C4-2B (cell line): ENCODE measurements around the gene CRACR2B.

ENCODE experiments used
- H3K27ac ChIP-seq: fragments of 450-650 bp; 2 replicates; pipeline ENCODE4 v1.5.1; 2017
- CTCF ChIP-seq: fragments of 450-650 bp; conservative IDR thresholded peaks from 2 replicates; pipeline ENCODE4 v1.5.1; 2017; ENCODE audit warnings: mild to moderate bottlenecking
- ZFX ChIP-seq: fragments of 450-650 bp; IDR thresholded peaks from 2 replicates; pipeline ENCODE4 v1.6.1; 2017

Gene CRACR2B

DNA sequence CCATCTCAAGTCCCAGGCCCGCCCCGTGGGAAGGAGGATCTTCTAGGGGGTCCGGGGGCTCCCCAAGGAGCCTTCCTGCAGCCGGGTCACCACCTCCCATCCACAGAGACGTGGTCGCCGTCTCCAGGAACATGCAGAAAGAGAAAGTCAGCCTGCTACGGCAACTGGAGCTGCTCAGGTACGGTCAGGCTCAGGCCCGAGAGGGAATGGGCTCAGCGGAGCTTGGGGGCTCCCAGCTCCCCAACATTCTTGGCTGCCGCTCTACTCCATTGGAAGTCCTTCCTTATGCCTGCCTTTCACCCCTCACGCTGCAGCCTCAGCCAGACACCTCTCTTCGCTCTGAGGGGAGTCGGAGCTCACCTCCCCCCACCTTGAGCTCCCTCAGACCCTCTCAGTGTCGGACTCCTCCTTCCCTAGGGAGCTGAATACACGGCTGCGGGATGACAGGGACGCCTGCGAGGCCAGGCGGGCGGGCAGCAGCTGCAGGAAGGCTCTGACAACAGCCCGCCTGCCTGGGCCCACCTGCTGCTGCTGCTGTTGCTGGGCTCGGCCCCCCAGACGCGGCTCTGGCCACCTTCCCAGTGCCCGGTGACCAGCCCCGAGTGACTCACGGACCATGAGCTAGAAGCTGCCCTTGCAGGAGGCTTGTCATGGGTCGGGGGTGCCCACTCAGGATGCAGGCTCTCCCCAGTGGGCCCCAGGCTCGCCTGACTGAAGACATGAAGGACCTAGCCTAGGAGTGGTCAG, 3.6 kb downstream of the CRACR2B start:
- TF ChIP-seq ZFX, result no peak
- no peak for TF ChIP-seq CTCF
- H3K27ac ChIP-seq, result peak overlapping the region; percentile 97

DNA sequence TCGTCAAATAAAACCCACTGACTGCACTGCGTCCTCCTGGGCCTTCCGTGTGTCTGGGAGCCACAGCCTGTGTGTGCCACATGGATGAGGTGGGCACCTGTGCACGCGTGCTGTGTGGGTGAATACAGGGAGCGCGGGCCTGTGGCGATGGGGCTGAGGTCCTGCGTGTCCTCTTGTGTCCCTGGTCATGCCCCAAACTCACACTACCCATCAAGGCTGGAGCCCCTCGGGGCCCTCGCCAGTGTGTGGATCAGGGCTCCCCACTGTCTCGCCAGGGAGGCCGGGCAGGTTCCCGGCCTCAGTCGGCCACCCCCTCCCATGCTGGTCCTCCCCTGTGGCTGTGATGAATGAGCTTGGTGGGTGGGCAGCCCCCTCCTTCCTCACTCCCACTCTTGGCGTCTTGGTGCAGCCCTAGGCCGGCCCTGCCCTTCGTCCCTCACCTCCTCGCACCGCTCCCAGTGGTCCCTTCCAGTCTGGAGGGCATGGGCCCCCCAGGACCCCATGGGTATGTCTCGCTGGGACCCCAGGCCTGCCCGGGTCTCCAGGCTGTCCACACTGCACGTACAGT, 4.3 kb downstream of the CRACR2B start:
- H3K27ac ChIP-seq, result peak overlapping the region; percentile 97
- TF ChIP-seq CTCF (no peak), ZFX (no peak)

- TF ChIP-seq ZFX, result peak; percentile 41; the same call in 1 of the 2 replicates
- no peak for TF ChIP-seq CTCF
These were observed 4.9 kb downstream of the CRACR2B start, which contains the start of gene CD151 for GRCh38 chr11:832529-833113. TSS of gene CD151 (plus strand) at chr11:832952. CDS start at chr11:836070, 3,118 bp downstream.

GRCh38 chr11:833114-833791, 5.5 kb downstream of the CRACR2B start:
- TF ChIP-seq CTCF (no peak), ZFX (peak; percentile 28; the same call in 1 of the 2 replicates)
- H3K27ac ChIP-seq, result peak overlapping the region; percentile 97

More at GRCh38 chr11:832529-833113, 4.9 kb downstream of the CRACR2B start, which contains the start of gene CD151:
- peak within 1 kb of the TSS; percentile 97 for H3K27ac ChIP-seq

- peak overlapping the region; percentile 97 for H3K27ac ChIP-seq
- TF ChIP-seq CTCF (no peak), ZFX (no peak)
These were observed 6.2 kb downstream of the CRACR2B start for GRCh38 chr11:833849-834311.

- peak overlapping the region; percentile 97 for H3K27ac ChIP-seq
- no peak for TF ChIP-seq ZFX
- no peak for TF ChIP-seq CTCF
These were observed 6.9 kb downstream of the CRACR2B start for GRCh38 chr11:834371-835316.
